GM19328 (cell line): Measurements from ENCODE around the gene MBOAT2.
"Not testable (repeated sequence)": the region's sequence is repeated elsewhere in the genome, so short reads cannot be mapped to it uniquely, and the experiment has no call there.

ENCODE experiments used
- ATAC-seq: cut with Tn5 transposase; IDR thresholded peaks from one replicate; pipeline ENCODE4 v1.9.1; 2021; ENCODE audit warnings: mild to moderate bottlenecking, moderate library complexity; ENCODE audit not compliant: unreplicated experiment

MBOAT2 gene, protein sequence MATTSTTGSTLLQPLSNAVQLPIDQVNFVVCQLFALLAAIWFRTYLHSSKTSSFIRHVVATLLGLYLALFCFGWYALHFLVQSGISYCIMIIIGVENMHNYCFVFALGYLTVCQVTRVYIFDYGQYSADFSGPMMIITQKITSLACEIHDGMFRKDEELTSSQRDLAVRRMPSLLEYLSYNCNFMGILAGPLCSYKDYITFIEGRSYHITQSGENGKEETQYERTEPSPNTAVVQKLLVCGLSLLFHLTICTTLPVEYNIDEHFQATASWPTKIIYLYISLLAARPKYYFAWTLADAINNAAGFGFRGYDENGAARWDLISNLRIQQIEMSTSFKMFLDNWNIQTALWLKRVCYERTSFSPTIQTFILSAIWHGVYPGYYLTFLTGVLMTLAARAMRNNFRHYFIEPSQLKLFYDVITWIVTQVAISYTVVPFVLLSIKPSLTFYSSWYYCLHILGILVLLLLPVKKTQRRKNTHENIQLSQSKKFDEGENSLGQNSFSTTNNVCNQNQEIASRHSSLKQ

DNA sequence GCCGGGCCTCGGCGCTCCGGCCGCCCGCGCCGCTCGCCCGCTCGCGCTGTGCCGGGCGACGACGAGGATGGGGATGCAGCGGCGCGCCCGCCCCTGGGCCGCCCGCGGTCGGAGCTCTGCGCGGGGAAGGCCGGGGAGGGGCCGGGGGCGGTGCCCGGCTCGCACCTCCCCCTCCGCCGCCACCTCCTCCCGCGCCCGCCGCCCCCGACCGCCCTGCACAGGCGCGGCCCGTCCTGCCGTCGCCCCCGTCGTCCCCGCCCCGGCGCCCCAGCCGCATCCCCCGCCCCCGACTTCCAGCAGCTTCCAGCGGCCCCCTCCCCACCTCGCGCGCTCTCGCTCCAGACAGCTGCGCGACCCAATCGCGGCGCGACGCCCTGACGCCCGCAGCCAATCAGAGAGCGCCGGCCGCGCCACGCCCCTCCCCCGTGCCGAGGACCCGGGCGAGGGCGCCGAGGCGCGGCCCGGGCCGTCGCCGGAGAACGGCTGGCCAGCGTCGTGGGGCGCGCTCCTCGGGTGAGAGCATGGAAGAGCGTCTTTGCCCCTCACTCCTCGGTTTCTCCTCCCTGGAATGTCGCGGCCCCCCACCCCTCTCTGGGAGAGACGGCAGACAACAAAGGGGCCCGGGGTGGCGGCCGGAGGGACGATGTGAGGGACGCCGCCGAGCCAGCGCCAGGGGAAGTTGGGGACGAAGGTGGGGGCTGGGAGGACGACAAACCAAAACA is at the start of gene MBOAT2:
TSS of gene MBOAT2 (minus strand) at position 69 of the 722 bp plus-strand sequence. CDS start 70 bp downstream, outside the sequence.
- peak; percentile 93 for ATAC-seq

DNA sequence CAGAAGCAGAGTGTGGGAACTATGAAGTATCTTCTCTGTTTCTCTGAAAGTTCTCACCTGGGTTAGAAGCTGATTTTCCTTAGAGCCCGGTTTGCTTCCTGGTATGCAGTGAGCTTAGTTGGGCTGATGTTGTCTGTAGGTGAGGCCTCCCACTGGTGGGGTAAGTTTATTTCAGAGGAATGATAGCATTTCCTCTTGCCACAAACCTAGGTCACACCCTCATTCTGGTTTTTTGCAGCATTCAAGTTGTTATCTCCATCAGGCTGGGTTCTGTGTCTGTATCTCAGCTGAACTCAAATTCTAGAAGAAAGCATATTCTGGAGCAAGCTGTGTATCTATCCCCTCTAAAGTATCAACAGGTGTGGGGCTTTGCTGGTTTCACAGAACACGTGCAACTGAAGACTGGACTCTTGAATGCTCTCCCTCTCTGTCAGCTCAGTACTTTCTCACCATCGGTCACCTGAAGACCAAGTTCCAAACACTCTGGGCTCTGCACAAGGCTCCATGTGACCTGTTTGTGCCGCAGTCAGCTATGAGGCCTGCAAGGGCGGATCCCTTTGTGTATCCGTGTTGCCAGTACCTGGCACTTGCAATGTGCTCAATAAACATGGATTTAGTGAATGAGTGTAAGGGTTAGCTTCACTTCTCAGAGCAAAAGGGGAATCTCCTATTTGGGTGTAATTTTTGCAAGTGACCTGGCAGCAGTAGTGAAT is 49.5 kb upstream of the MBOAT2 start:
- ATAC-seq: no peak

DNA sequence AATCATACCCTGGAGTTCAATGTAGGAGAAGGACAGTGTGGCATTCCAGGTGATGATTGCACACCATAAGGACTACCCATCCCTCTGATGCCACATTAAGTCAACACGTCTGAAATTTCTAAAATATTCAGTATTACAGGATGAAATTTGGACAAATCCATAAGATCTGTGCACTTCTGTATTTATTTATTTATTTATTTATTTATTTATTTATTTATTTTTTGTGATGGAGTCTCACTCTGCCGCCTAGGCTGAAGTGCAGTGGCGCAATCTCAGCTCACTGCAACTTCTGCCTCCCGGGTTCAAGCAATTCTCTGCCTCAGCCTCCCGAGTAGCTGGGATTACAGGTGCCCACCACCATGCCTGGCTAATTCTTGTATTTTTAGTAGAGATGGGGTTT is 48.0 kb upstream of the MBOAT2 start:
- ATAC-seq: not testable (repeated sequence)

DNA sequence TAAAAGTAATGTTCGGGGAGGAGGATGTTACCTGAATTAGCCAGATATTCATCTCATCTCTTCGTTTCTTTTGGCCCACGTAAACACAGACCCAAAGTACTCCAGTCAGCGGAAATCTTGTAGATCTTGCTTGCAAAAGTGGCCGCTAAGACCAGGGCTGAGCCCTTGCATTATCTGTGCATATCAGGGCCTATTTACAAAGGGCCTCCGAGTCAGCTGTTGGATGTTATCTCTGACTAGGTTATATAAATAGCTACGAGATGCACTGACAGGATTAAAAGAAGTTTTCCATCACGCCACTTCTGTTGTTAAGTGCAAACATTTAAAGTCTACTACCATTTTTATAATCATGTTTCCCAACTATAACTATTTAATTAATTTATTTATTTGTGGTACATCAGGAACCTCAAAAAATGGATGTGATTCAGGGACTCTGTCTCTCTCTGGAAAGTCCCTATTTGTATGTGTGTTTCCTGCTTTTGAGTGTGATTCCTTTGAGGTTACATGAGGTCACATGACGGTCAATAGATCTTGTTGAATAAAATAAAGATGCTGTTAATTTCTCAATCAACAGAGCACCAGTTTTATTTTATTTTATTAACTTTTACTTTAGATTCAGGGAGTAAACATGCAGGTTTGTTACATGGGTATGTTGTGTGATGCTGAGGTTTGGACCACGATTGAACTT is 46.8 kb upstream of the MBOAT2 start:
- no peak for ATAC-seq

DNA sequence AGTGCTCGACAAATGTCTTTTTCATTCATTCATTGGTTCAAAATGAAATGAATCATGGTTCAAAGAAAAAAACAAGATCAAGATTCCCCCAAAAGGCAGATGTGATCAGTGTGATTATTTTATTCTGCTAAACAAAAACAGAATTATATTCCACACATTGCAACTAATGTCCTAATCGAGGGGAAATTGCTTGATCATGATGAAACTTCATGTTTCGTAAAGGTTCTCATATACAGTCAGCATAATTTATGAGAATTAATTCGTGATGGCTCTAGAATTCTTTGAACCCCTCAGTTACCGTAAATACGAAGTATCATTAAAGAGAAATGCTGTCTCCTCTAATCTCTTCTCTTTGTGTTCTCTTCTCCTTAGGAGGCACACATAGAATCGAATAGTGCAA is 42.1 kb upstream of the MBOAT2 start:
- ATAC-seq: no peak

DNA sequence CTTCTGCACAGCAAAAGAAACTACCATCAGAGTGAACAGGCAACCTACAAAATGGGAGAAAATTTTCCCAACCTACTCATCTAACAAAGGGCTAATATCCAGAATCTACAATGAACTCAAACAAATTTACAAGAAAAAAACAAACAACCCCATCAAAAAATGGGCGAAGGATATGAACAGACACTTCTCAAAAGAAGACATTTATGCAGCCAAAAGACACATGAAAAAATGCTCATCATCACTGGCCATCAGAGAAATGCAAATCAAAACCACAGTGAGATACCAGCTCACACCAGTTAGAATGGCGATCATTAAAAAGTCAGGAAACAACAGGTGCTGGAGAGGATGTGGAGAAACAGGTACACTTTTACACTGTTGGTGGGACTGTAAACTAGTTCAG is 40.0 kb upstream of the MBOAT2 start:
- ATAC-seq: not testable (repeated sequence)

DNA sequence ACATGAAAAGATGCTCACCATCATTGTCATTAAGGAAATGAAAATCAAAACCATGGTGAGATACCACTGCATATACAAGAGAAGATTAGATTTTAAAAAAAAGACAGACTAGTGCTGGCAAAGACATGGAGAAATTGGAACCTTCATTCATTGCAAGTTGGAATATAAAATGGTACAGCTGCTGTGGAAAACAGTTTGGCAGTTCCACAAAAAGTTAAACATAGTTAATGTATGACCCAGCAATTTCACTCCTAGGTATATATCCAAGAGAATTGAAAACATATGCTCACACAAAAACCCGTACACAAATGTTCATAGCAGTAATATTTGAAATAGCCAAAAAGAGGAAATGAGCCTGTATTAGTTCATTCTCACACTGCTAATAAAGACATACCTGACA is 33.7 kb upstream of the MBOAT2 start:
- ATAC-seq: no peak

DNA sequence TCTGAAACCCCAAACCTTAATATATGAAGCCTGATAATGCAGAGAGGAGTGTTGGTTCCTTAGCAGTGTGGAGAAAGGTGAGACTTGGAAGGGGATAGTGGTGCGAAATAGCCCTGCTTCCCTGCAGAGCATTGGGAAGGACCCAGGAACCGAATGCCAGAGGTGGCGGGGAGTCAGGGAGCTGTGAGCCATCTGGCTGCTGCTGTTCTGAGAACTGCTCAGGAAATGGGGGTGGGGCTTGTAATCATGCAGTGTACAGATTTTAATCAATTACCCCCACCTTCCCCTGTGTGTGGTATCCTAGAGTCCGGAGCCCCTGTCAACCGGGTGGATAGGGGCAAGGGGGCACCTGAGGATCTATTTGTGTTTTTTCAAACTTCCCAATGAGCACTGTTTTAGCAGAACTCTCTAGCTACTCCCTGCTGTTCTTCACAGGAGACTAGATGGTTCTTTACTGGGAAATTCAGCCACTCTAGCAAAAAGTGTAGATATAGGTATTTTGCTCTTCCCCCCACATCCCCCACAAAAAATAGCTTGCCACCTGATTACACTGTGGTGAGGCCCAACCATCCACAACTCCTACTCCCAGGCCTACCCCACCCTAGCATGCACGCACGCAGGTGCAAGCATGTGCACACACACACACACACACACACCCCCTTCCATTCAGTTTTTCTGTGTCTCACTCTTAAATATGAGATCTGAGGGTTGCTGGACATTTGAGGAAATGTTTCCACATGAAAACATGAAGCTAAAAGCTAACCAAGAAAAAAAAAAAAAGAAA is 30.1 kb upstream of the MBOAT2 start:
- ATAC-seq: no peak

DNA sequence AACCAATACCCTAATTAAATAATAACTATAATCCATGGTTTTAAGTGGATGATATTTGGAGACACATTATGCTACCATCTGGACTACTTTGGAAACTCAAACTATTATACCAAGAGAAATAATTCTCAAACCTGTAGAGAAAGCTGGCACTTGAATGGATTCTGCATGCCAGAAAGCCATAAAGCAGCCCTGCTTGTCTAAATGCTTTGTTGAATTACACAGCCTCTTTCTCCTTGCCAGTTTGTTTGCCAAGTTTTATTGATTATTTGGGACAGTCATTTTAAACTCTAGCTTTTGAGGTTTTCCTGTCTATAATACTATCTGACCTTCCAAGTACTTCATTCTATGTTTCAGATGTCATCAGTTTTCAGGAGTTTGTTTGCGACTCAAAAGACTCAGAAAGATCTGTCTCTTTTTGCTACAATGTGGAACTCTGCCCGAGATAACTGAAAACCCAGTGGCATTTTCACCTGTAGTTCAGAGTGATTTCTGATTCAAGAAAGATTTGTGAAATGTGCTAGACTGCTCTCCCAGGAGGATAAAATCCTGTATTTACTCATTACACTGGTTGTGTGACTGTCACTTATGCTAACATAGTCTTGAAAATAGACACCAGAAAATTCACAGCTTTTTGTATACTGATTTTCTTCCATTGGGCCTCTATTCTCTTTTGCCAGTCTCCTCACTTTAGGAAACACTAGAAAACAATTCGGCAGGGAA is 29.2 kb upstream of the MBOAT2 start:
- ATAC-seq: no peak

DNA sequence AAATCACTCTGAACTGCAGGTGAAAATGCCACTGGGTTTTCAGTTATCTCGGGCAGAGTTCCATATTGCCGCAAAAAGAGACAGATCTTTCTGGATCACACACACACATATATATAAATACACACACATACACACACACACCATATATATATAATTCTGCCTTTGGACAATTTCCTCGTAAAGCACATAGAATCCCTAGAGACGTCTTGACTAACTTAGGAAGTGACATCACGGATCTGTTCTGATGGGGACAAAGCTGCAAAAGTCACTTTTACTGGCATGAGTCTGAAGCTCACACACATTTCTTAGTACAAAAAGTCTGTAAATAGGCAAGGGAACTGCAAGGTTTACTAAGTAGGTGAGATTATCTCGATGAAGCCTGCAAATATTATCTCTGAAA is 28.6 kb upstream of the MBOAT2 start:
- ATAC-seq: no peak

DNA sequence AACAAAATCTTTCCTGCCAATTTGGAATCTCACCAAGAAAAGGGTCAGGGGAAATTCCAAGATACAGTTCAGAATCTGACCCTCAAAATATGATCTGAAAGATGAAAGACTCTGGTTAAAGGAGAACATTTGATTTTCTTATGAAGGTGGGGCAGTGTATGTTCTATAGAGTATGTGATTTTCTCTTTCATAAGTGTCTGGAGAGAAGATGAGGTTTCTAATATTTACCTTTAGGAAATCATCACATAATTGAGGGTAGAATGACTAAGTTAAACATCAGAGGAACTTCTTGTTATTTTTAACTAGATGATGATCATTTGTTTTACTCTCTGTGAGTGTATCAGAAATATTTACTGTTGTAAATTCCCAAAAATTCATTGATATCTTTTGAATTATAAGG is 27.8 kb upstream of the MBOAT2 start:
- no peak for ATAC-seq

DNA sequence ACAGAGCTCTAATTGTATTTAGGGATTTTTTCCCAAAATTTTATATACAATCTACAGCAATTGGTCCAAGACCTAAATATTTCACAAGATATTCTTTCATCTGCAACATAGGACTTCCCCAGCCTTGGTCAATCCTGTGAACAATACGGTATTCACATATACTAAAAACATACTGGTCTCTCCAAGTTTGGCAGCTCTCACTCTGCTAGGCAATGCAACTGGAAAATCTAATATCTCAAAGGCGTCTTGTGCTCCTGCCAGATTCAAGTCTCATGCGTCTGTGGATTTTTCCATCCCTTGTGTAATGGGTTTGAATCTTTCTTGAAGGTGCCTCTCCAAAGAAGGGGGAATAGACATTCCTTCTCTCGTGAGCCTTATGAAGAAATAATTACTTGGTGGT is 27.4 kb upstream of the MBOAT2 start:
- ATAC-seq: no peak

DNA sequence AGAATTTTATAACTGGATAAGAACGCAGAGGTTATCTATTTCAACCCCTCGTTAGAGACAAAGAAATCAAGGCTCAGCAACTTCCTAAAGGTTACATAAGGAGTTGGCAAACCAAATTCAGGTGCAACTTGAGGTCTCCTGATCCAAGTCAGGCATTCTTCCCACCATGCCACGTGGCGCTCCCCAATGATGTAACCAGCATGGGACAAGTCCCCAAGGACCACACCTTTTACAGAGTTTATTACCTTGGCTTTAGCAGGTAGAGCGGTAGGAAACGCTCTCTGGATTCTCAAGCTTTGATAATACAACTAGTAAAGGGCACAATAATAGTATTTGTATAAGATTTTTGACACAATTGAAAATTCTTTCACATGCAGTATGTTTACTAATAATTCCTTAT is 26.7 kb upstream of the MBOAT2 start:
- ATAC-seq: no peak

DNA sequence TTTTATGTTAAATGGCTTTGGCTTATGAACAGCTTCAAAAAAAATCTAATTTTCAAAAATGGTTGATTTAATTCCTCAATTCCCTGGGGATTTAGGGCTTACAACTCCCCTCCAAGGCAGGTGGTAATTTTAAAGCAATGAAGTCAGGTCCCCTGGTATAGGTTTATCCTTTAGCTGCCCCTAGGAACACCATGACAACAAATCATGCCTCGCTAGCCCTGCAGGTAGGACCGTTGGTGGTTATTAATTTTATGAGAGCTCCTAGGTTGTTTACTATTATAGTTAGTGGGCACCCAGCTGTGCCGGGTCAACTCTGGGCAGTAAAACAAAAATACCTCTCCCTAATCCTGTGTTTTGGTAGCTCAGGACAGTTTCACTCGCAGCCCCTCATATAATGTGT is 26.2 kb upstream of the MBOAT2 start:
- ATAC-seq: no peak

DNA sequence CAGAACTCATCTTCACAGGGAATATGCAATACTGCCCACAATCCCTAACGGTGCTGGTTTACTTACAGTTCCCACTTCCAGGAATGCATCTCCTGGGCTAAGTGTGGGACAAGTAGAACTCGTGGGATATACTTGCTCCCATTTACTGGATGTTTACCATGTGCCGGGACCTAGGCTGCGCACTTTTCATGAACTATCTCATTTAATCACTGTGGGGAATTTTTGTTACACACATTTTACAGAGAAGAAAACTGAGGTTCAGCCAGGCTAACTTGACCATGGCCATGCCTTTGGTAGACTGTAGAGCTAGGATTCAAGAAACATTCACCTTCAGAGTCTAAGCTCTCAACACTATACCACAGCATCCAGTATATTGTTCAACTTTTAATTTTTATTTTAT is 24.4 kb upstream of the MBOAT2 start:
- no peak for ATAC-seq

DNA sequence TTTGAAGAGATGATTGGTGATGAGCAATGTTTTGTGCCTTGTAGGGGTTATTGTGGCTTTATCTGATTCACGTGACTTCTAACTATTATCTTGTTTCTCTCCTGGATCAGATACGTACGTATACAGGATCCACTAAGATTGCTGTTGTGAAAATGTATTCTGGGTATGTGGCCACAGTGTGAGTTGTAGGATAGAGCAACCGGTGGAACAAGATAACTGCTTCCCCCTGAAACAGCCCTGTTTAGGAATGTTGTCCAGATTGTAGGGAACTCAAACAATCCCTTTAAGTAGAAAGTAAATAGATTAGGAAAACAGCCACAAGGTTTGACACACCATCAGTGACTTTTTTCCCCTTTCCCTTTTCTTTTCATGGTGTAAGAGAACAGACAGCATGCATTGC is 22.3 kb upstream of the MBOAT2 start:
- ATAC-seq: no peak

DNA sequence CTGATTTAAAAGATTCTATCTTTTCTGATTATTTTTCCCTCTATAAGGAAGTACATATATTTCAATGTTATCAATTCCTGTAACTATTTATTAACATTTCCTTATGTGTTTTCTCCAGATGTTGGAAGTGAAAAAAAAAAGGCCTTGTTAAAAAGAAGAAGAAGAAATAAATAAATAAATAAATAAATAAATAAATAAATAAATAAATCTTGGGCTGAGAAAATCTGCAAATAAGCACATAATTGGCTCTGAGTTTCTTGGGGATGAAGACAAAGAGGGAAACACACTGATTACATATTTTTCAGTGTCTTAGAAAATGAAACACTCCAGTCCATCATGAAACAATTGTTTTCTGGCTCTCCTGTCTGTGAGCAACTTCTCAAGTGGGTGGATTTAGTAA is 21.1 kb upstream of the MBOAT2 start:
- no peak for ATAC-seq

DNA sequence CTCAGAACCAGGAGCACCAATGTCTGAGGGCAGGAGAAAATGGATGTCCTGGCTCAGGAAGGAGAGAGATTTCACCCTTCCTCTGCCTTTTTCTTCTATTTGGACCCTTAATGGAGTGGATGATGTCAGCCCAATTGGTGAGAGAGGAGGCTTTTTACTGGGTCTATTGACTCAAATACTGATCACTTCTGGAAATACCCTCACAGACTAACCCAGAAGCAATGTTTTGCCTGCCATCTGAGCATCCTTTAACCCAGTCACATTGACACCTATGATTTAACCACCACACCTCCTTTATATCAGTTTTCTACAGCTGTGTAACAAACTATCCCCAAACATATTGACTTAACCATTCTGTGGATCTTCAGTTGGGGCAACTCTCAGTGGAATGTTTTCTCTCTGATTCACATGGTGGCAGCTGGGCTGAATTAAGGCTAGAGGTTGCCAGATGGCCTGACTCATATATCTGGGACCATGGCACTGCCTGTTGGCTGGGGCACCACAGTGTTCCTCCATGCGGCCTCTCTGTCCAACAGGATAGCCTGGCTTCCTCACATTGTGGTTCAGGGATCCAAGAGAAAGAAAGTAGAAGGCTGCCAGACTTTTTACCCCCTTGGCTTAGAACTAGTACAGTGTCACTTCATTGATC is 18.2 kb upstream of the MBOAT2 start:
- no peak for ATAC-seq

DNA sequence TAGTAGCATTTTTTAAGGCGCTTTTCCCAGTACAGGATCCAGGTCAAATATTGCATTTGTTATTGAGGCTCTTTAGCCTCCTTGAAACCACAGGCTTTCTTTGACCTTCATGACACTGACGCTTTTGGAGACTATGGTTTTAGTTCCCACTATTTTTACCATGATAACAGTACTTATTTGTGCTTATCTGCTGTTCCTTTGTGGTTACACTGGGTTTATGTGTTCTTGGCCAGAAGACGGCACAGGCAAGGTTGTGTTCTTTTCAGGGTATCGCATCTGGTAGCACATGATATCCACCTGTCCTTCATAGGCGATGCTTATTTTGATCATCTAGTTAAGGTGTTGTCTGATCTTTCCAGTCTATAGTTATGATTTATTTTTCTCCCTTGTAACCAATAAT is 16.8 kb upstream of the MBOAT2 start:
- ATAC-seq: no peak
